GM12892 (cell line): ENCODE measurements around the gene LBHD2.

Source experiments
- POLR2A ChIP-seq: IDR thresholded peaks from 2 replicates; pipeline ENCODE4 v1.6.1; 2011; ENCODE audit warnings: low read depth, low read length, control low read depth
- POLR2AphosphoS5 ChIP-seq: IDR thresholded peaks from 2 replicates; pipeline ENCODE4 v1.6.1; 2011; ENCODE audit warnings: low read depth, low read length, control low read depth
- TAF1 ChIP-seq: IDR thresholded peaks from 2 replicates; pipeline ENCODE4 v1.6.1; 2011; ENCODE audit warnings: low read depth, mild to moderate bottlenecking, control low read depth, low read length, borderline replicate concordance

DNA sequence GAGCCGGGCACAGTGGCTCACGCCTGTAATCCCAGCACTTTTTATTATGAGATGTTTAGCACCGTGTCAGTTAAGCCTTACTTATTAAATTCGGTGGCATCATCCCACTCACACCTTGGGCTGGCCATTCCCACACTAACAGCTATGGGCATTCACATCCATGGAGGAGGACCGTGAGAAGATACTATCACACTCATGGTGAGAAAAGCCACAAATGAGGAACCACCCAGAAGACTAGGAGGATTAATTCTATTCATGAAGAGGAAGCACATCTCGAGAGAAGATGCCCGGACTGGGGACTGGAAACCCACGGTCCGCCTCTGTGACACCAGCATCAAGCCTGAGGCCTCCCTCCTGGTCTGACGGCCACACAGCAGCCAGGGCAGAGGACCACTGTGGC is 31.6 kb upstream of the LBHD2 start:
- TF ChIP-seq POLR2A (no peak), TAF1 (no peak), POLR2AphosphoS5 (no peak)
